HG03039 (cell line): ENCODE results near the gene AP5Z1.

Experiments
- ATAC-seq: cut with Tn5 transposase; IDR thresholded peaks from one replicate; pipeline ENCODE4 v1.9.1; 2021; ENCODE audit warnings: mild to moderate bottlenecking, moderate library complexity; ENCODE audit not compliant: unreplicated experiment

AP5Z1 gene

DNA sequence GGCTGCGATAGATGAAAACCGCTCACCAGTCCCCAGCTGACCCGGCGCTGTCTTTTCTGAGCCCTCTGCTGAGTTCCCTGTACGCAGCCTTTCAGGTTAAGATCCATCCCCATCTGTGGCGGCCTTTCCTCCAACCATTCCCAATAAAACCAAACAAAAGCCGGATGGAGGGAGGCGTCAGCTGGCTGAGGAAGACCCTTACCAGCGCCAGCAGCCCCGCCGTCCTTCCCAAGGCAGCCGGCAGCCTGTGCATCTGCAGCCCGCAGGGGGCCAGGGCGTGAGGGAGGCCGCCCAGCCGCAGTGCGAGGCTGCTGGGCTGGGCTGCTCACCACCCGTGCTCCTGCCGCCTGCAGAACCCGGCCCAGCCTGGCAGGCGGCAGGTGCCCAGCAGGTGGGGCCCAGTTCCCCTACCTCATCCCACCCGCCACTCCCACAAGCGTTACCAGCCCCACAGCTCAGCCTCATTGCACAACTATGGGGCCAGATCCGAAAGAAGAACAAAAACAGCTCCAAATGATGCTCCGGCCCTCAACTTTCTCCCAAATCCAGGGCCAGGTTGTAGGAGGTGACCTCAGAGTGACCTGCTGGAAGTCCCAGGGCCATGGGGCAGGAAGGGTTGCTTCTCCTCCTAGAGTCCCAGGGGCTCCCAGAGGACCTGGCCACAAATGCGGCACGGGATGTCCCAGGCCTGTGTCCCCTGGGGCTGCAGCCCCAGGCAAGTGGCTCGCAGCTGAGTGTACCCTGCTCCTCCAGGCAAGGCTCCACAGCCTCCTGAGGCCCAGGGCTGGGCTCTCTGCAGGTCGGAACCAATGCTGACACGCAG is 62.6 kb downstream of the AP5Z1 start:
- no peak for ATAC-seq

DNA sequence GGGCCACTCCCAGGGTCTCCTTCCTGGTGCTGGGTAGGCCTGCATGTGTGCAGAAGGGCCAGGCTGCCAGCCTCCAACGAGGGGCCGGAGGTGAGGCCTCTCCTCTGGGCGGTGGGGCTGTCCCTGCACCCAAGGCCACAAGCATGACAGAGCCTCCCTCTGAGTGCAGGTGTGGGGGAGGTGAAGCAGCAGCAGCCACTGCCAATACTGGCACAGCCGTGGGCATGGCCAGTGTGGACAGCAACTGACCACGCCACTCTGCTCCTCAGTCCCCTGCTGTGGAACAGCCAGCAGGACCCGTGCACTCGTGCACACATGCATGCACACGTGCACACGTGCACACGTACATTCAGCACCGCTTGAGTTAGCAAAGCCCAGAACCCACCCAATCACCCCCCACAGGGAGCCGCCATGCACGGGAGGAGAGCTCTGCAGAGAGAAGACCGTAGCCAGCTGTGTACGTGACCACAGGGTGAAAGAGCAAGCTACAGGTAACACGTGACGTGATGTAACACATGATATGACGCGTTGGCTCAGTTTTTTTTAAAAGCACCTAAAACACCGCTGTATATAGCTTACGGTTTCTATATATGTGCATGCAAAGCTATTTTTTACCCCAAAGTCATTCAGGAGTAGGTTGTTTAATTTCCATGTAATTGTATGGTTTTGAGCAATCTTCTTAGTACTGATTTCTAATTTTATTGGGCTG is 63.4 kb downstream of the AP5Z1 start:
- no peak for ATAC-seq

DNA sequence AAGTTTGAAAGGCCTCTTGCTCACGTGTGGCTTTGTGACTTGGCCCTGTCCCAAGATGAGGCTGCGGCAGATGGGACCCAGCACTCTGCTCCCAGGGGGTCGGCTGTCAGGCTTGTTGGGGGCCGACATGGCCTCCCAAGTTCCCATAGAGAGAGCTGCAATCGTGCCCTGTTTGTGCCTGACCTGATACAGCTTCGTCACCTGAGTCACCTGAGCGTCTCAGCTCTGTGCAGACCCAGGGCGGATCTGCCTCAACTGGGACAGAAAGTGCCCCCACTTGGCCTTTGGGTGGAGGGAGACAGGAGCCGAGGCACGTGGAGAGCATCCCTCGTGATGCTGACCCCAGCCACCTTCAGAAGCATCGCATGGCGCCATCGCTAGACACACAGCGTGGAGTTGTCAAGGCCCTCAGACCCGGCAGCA is 64.7 kb downstream of the AP5Z1 start:
- no peak for ATAC-seq
